ENCODE measurements around the gene DUSP16. TPM values are rescaled to one million over a fixed set of nuclear protein-coding genes. Genes with fewer than 3 reads are reported as not detected.
A peak's percentile ranks its signal among the peaks of the same experiment; 100 is the strongest.

Gene DUSP16
- polyA plus RNA-seq, 2 of the 4 experiments (the other 2 are of a cell fraction), result 18.2 to 34.7 TPM

DNA sequence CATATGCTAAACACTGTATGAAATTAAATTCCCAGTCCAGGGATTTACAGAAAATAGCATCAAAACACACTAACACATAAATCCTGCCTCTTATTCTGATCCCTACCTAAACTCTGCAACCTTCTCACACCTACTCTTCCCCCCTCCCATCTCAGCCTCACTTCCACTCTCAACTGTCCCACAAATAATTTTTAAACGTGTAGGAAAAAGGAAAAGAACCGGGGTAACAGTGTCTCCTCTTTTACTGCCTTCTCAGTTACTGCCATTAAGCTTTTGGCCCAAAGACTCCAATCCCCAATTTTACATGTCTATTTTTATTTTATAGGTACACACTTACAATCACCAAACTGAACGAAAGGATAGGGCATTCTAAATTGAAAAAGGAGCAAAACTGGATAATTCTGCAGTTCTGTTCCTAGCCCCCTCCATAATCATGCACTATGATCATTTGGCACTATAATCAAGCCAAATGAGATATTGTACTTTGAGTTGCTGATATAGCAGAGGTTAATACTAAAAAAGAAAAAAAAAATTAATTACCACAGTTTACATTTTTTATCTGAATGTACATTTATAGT lies 2.9 kb downstream of the DUSP16 start:
- 39% methylated on average over 3 of the region's 3 CpGs for WGBS (ENCODE audit: missing lambda C conversion rate)
- Histone ChIP-seq H3K4me1 (peaks cover 37% of the 10 kb centered on the region), H3K4me2 (peak overlapping the region; percentile 70), H3K27ac (peak overlapping the region; percentile 80 to 98), H3K4me3 (peak overlapping the region; percentile 93), H3K9me3 (no peaks in the 10 kb centered on the region)
- FAIRE-seq (peak; percentile 51), ATAC-seq (no peak), DNase-seq (ENCODE audit: low read depth in 1 of 2, low spot score in 1 of 2) (no peak)
- ChIA-PET POLR2A (no interaction called here), CTCF (interaction anchor here (0.6 to 1.7 kb wide), 5 partner anchors 48 to 182 kb away, joined by 3 to 8 read pairs (median 4); no protein-coding TSS in a partner anchor)
- TF ChIP-seq RCOR1 (IDR thresholded peaks at IDR 0.05; ENCODE audit: low read depth, low read length), result no peak
- no peak for TF ChIP-seq BHLHE40 (IDR thresholded peaks at IDR 0.05; ENCODE audit: low read depth, low read length)
- TF ChIP-seq, protein P1, sequence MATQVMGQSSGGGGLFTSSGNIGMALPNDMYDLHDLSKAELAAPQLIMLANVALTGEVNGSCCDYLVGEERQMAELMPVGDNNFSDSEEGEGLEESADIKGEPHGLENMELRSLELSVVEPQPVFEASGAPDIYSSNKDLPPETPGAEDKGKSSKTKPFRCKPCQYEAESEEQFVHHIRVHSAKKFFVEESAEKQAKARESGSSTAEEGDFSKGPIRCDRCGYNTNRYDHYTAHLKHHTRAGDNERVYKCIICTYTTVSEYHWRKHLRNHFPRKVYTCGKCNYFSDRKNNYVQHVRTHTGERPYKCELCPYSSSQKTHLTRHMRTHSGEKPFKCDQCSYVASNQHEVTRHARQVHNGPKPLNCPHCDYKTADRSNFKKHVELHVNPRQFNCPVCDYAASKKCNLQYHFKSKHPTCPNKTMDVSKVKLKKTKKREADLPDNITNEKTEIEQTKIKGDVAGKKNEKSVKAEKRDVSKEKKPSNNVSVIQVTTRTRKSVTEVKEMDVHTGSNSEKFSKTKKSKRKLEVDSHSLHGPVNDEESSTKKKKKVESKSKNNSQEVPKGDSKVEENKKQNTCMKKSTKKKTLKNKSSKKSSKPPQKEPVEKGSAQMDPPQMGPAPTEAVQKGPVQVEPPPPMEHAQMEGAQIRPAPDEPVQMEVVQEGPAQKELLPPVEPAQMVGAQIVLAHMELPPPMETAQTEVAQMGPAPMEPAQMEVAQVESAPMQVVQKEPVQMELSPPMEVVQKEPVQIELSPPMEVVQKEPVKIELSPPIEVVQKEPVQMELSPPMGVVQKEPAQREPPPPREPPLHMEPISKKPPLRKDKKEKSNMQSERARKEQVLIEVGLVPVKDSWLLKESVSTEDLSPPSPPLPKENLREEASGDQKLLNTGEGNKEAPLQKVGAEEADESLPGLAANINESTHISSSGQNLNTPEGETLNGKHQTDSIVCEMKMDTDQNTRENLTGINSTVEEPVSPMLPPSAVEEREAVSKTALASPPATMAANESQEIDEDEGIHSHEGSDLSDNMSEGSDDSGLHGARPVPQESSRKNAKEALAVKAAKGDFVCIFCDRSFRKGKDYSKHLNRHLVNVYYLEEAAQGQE (IDR thresholded peaks at IDR 0.05), result no peak
- no peak for TF ChIP-seq SMC3 (IDR thresholded peaks at IDR 0.05)
- TF ChIP-seq EP300 (IDR thresholded peaks at IDR 0.05), result no peak
- no peak for TF ChIP-seq CHD4 (IDR thresholded peaks at IDR 0.05; ENCODE audit: borderline replicate concordance)
- no peak for TF ChIP-seq HEYL (CRISPR knock-in tag; IDR thresholded peaks at IDR 0.05)
- no peak for TF ChIP-seq PHF8 (IDR thresholded peaks at IDR 0.05; ENCODE audit: borderline replicate concordance, low read depth)
- TF ChIP-seq RARB (CRISPR knock-in tag; IDR thresholded peaks at IDR 0.05), result no peak
- TF ChIP-seq POLR2AphosphoS2 (conservative IDR thresholded peaks at IDR 0.05; ENCODE audit: low read length), result no peak
- no peak for TF ChIP-seq FOXS1 (CRISPR knock-in tag; IDR thresholded peaks at IDR 0.05)
- TF ChIP-seq CBX8 (IDR thresholded peaks at IDR 0.05), result no peak
- TF ChIP-seq JUNB (IDR thresholded peaks at IDR 0.05), result no peak
- no peak for TF ChIP-seq EHMT2 (IDR thresholded peaks at IDR 0.05; ENCODE audit: low read depth)
- TF ChIP-seq, protein P2, sequence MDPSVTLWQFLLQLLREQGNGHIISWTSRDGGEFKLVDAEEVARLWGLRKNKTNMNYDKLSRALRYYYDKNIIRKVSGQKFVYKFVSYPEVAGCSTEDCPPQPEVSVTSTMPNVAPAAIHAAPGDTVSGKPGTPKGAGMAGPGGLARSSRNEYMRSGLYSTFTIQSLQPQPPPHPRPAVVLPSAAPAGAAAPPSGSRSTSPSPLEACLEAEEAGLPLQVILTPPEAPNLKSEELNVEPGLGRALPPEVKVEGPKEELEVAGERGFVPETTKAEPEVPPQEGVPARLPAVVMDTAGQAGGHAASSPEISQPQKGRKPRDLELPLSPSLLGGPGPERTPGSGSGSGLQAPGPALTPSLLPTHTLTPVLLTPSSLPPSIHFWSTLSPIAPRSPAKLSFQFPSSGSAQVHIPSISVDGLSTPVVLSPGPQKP (IDR thresholded peaks at IDR 0.05; ENCODE audit: low read depth, low read length), result no peak
- TF ChIP-seq MAFK (IDR thresholded peaks at IDR 0.05; ENCODE audit: partially characterized antibody), result no peak
- no peak for TF ChIP-seq CBX2 (IDR thresholded peaks at IDR 0.05; ENCODE audit: borderline replicate concordance, low read depth)
- no peak for TF ChIP-seq TFCP2L1 (CRISPR knock-in tag; IDR thresholded peaks at IDR 0.05)

- 95% methylated on average over 4 of the region's 4 CpGs for WGBS (ENCODE audit: missing lambda C conversion rate)
- ChIA-PET CTCF (no interaction called here), POLR2A (no interaction called here)
Measured at GRCh38 chr12:12558291-12558690, 4.4 kb downstream of the DUSP16 start.

More at GRCh38 chr12:12558291-12558690, 4.4 kb downstream of the DUSP16 start:
- peak overlapping the region; percentile 70 for H3K4me2 ChIP-seq
- no peaks in the 10 kb centered on the region for H3K9me3 ChIP-seq
- FAIRE-seq, result no peak
- no peak for ATAC-seq
- H3K4me3 ChIP-seq, result peak overlapping the region; percentile 93; the same call in 1 of the 3 replicates
- H3K27ac ChIP-seq, result peak overlapping the region; percentile 53 to 98; a peak in 5 of 6 replicates
- no peak for DNase-seq (ENCODE audit: low read depth in 1 of 2, low spot score in 1 of 2)
- no peak for TF ChIP-seq FOXS1 (CRISPR knock-in tag; IDR thresholded peaks at IDR 0.05)
- no peak for TF ChIP-seq ZNF302 (CRISPR knock-in tag; IDR thresholded peaks at IDR 0.05)
- TF ChIP-seq SMC3 (IDR thresholded peaks at IDR 0.05), result no peak
- TF ChIP-seq EHF (CRISPR knock-in tag; IDR thresholded peaks at IDR 0.05), result no peak
- TF ChIP-seq MAFK (IDR thresholded peaks at IDR 0.05; ENCODE audit: partially characterized antibody), result no peak
- TF ChIP-seq, protein P3, sequence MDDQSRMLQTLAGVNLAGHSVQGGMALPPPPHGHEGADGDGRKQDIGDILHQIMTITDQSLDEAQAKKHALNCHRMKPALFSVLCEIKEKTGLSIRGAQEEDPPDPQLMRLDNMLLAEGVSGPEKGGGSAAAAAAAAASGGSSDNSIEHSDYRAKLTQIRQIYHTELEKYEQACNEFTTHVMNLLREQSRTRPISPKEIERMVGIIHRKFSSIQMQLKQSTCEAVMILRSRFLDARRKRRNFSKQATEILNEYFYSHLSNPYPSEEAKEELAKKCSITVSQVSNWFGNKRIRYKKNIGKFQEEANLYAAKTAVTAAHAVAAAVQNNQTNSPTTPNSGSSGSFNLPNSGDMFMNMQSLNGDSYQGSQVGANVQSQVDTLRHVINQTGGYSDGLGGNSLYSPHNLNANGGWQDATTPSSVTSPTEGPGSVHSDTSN (IDR thresholded peaks at IDR 0.05), result no peak
- TF ChIP-seq HOXA7 (CRISPR knock-in tag; IDR thresholded peaks at IDR 0.05), result no peak
- no peak for TF ChIP-seq USF2 (IDR thresholded peaks at IDR 0.05)
- no peak for TF ChIP-seq JUN (IDR thresholded peaks at IDR 0.05)
- no peak for TF ChIP-seq TFCP2L1 (CRISPR knock-in tag; IDR thresholded peaks at IDR 0.05)
- TF ChIP-seq NFE2L2 (conservative IDR thresholded peaks at IDR 0.05; ENCODE audit: low read length), result no peak
- TF ChIP-seq CEBPB (IDR thresholded peaks at IDR 0.05), result no peak
- TF ChIP-seq HES2 (IDR thresholded peaks at IDR 0.05), result no peak
- TF ChIP-seq HEYL (CRISPR knock-in tag; IDR thresholded peaks at IDR 0.05), result no peak
- H3K4me1 ChIP-seq, result peaks cover 25% of the 10 kb centered on the region

Data from A549 (cell line).